Amniotic stem cell (primary cell): ENCODE results near the gene SLC35F6.

ENCODE experiments used
- DNase-seq: peaks from one replicate; lab custom pipeline; 2025; lab: John Stamatoyannopoulos, UW

The SLC35F6 gene

DNA sequence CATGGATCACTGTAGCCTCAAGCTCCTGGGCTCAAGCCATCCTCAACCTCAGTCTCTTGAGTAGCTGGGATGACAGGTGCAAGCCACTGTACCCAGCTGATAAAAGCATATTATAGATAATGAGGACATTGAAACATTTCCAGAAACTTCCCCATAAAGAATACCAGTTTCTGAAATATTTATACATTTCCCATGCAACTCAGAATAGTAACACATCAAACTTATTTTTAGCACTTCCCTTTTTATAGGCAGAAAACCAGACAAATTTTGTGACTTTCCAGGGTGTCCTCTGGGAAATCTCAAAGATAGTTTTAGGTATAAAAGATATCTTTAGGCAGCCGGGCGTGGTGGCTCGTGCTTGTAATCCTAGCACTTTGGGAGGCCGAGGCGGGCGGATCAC, 58.8 kb downstream of the SLC35F6 start:
- no peak for DNase-seq
